B cell (primary cell): ENCODE results near the gene AGBL3. TPM values are rescaled to one million over a fixed set of nuclear protein-coding genes. Genes with fewer than 3 reads are reported as not detected.

ENCODE experiments used
- ATAC-seq: fragments of 200-7000 bp; cut with Tn5 transposase; one replicate; pipeline ENCODE4 v1.10.0; 2021; ENCODE audit warnings: low read depth, mild to moderate bottlenecking, moderate number of reproducible peaks, moderate library complexity
- CTCF ChIA-PET: fragments of 350-600 bp; sonication (Branson Sonifier 250); formaldehyde crosslinking; loops from one replicate; lab custom pipeline; 2021; ENCODE audit warnings: antibody characterized with exemption, inconsistent platforms; lab: Charles Lee
- POLR2A ChIA-PET: fragments of 350-600 bp; sonication (Branson Sonifier 250); formaldehyde crosslinking; loops from one replicate; lab custom pipeline; 2021; ENCODE audit warnings: antibody characterized with exemption; lab: Charles Lee
- DNase-seq: peaks from one replicate; pipeline ENCODE4 v3.0.0; 2013
- H2AFZ ChIP-seq: 2 replicates; pipeline ENCODE4 v1.6.1; 2012; ENCODE audit warnings: mild to moderate bottlenecking, low read depth, low read length; ENCODE audit not compliant: insufficient read depth, poor library complexity, severe bottlenecking
- H3K27ac ChIP-seq, 2 donors: 1 replicate in 1 of 2; 2 replicates in 1 of 2; pipeline ENCODE4 v1.5.1; 2012 to 2013; ENCODE audit warnings: low read length in 2 of 2, mild to moderate bottlenecking in 2 of 2, moderate library complexity in 1 of 2
- H3K27me3 ChIP-seq, 4 experiments: fragments of 200-600 bp in 1 of 4; sonication (generic) in 1 of 4; replicated peaks in 1 of 4; 1 replicate in 2 of 4; 2 replicates in 2 of 4; pipeline versions ENCODE4 v1.6.1 to v1.7.0; 2013 to 2016; ENCODE audit warnings: low read length in 3 of 4, mild to moderate bottlenecking in 2 of 4, mixed read lengths in 1 of 4, moderate library complexity in 1 of 4; ENCODE audit not compliant: insufficient read depth in 4 of 4, control insufficient read depth in 3 of 4; ENCODE audit errors: control extremely low read depth in 1 of 4
- H3K36me3 ChIP-seq, 2 experiments: replicated peaks in 1 of 2; 1 replicate in 1 of 2; 2 replicates in 1 of 2; pipeline versions ENCODE4 v1.6.1 to v1.7.1; 2013; ENCODE audit warnings: low read length in 1 of 2; ENCODE audit not compliant: insufficient read depth in 2 of 2, control insufficient read depth in 1 of 2; ENCODE audit errors: control extremely low read depth in 1 of 2, extremely low read depth in 1 of 2
- H3K4me1 ChIP-seq, 2 donors: fragments of 200-600 bp in 1 of 2; sonication (generic) in 1 of 2; 1 replicate in 1 of 2; 2 replicates in 1 of 2; pipeline versions ENCODE4 v1.5.1 to v1.6.1; 2013 to 2017; ENCODE audit warnings: low read length in 2 of 2; ENCODE audit not compliant: control insufficient read depth in 2 of 2, insufficient read depth in 2 of 2
- H3K4me2 ChIP-seq: replicated peaks from 2 replicates; pipeline ENCODE3; 2012; ENCODE audit warnings: mild to moderate bottlenecking, low read depth, low read length; ENCODE audit not compliant: poor library complexity, severe bottlenecking
- H3K4me3 ChIP-seq, 5 experiments: fragments of 200-600 bp in 1 of 5; sonication (generic) in 1 of 5; 1 replicate in 3 of 5; 2 replicates in 2 of 5; pipeline versions ENCODE4 v1.5.1 to v1.7.0; 2011 to 2016; ENCODE audit warnings: low read length in 4 of 5, mild to moderate bottlenecking in 4 of 5, low read depth in 2 of 5, control low read depth in 1 of 5, moderate library complexity in 1 of 5; ENCODE audit not compliant: insufficient read depth in 1 of 5; ENCODE audit errors: control extremely low read depth in 1 of 5, extremely low read depth in 1 of 5
- H3K79me2 ChIP-seq: fragments of 200-600 bp; sonication (generic); one replicate; pipeline ENCODE4 v1.6.0; 2016; ENCODE audit warnings: low read length; ENCODE audit not compliant: control insufficient read depth, insufficient read depth
- H3K9ac ChIP-seq: fragments of 200-600 bp; sonication (generic); 2 replicates; pipeline ENCODE4 v1.6.1; 2017; ENCODE audit warnings: mild to moderate bottlenecking, low read length, moderate library complexity
- H3K9me3 ChIP-seq, 3 donors: one replicate each; pipeline versions ENCODE4 v1.6.1 to v1.7.1; 2013; ENCODE audit warnings: low read length in 2 of 3; ENCODE audit not compliant: control insufficient read depth in 2 of 3, insufficient read depth in 1 of 3; ENCODE audit errors: control extremely low read depth in 1 of 3
- H4K20me1 ChIP-seq: 2 replicates; pipeline ENCODE4 v1.6.0; 2012; ENCODE audit warnings: mild to moderate bottlenecking, low read length; ENCODE audit not compliant: insufficient read depth, control insufficient read depth, poor library complexity, severe bottlenecking
- H3K27ac Mint-ChIP-seq: one replicate; pipeline ENCODE4 v1.8.0; 2021; ENCODE audit warnings: mixed read lengths
- H3K27me3 Mint-ChIP-seq: one replicate; pipeline ENCODE4 v1.8.0; 2021; ENCODE audit warnings: mixed read lengths
- H3K4me1 Mint-ChIP-seq: one replicate; pipeline ENCODE4 v1.8.0; 2021; ENCODE audit warnings: mixed read lengths
- H3K4me3 Mint-ChIP-seq: one replicate; pipeline ENCODE4 v1.8.0; 2021; ENCODE audit warnings: mixed read lengths
- H3K9me3 Mint-ChIP-seq: one replicate; pipeline ENCODE4 v1.8.0; 2022; ENCODE audit warnings: mixed read lengths; ENCODE audit not compliant: insufficient read depth
- CTCF ChIP-seq: fragments of 200-600 bp; IDR thresholded peaks from one replicate; pipeline ENCODE4 v1.8.0; 2022; ENCODE audit warnings: antibody characterized with exemption, mild to moderate bottlenecking
- EZH2 ChIP-seq: IDR thresholded peaks from 2 replicates; pipeline ENCODE4 v1.6.1; 2012; ENCODE audit warnings: borderline replicate concordance, low read depth, mild to moderate bottlenecking, moderate library complexity, low read length; ENCODE audit not compliant: insufficient read depth, poor library complexity, severe bottlenecking
- WGBS: methylation state at CpG from one replicate; pipeline ENCODE4 v1.1.5; 2013; ENCODE audit warnings: missing lambda C conversion rate; ENCODE audit not compliant: insufficient coverage; 5-methylcytosine and 5-hydroxymethylcytosine counted together
- intact Hi-C: fragments of 100-400 bp; cut with micrococcal nuclease; formaldehyde crosslinking; loops from one replicate; pipeline ENCODE4 v1.10.0; 2022
- polyA plus RNA-seq: library from polyadenylated mRNA; depleted of rRNA; stranded (reverse); fragments of >200 nt; gene quantifications from 2 replicates; pipeline ENCODE4 v1.2.3, GENCODE V29; 2012
- total RNA-seq, 2 donors: library from RNA; stranded (reverse); fragments of 120-200 nt in 1 of 2; gene quantifications; 1 replicate in 1 of 2; 2 replicates in 1 of 2; pipeline versions ENCODE4 v1.2.3 to v1.2.4, GENCODE V29; 2013 to 2022

The AGBL3 gene
- total and polyA plus RNA-seq, 2 donors (not counting 1 experiment from before 2014, with no cell fraction given): 0.51 to 10.9 TPM

GRCh38 chr7:135169964-135170273 lies 183.6 kb downstream of the AGBL3 start:
- ATAC-seq (peak; percentile 29), DNase-seq (peak; percentile 80)
- Histone ChIP-seq H3K9ac (peak overlapping the region; percentile 89), H3K27ac (peak overlapping the region; percentile 96 to 97), H4K20me1 (peaks cover 10% of the 10 kb centered on the region), H3K9me3 (no peaks in the 10 kb centered on the region), H3K4me2 (peak overlapping the region; percentile 81), H3K4me1 (peaks cover 22 to 42% of the 10 kb centered on the region in 2 donors), H3K36me3 (peaks cover 0 to 36% of the 10 kb centered on the region in 2 experiments), H3K79me2 (peaks cover 12% of the 10 kb centered on the region), H3K27me3 (no peaks in the 10 kb centered on the region), H3K4me3 (peak overlapping the region; percentile 57 to 93 (median 83)), H2AFZ (peak overlapping the region; percentile 79)
- Mint-ChIP-seq H3K4me3 (peak overlapping the region; percentile 94), H3K27me3 (no peaks in the 10 kb centered on the region), H3K9me3 (no peaks in the 10 kb centered on the region), H3K4me1 (peaks cover 62% of the 10 kb centered on the region), H3K27ac (peak overlapping the region; percentile 93)
- CTCF ChIA-PET: interaction anchor here (0.9 to 8.1 kb wide), 12 partner anchors 10 to 737 kb away, joined by 3 to 80 read pairs (median 11); partner anchors contain the start of genes AGBL3 and TMEM140
- POLR2A ChIA-PET: interaction anchor here (1.1 to 3.8 kb wide), 6 partner anchors 9 to 184 kb away, joined by 3 to 38 read pairs (median 13); partner anchors contain the start of genes AGBL3 and TMEM140
- under 1% methylated on average over 17 of the region's 17 CpGs for WGBS
- intact Hi-C loops: loop anchor here (1.0 to 5.0 kb wide), 7 partner anchors 9 to 711 kb away; partner anchors contain the start of genes AGBL3, AKR1B1, BPGM and TMEM140
- TF ChIP-seq EZH2: no peak
- TF ChIP-seq CTCF: no peak
